GM18499 (cell line): Measurements from ENCODE around the gene PRG2.
"Not testable (repeated sequence)": the region's sequence is repeated elsewhere in the genome, so short reads cannot be mapped to it uniquely, and the experiment has no call there.

ENCODE experiments used
- ATAC-seq: cut with Tn5 transposase; IDR thresholded peaks from one replicate; pipeline ENCODE4 v1.9.1; 2021; ENCODE audit warnings: moderate number of reproducible peaks; ENCODE audit not compliant: insufficient read depth, unreplicated experiment

The PRG2 gene

GRCh38 chr11:57373146-57373545 lies 17.3 kb downstream of the PRG2 start:
- no peak for ATAC-seq

- no peak for ATAC-seq
Observed at GRCh38 chr11:57370941-57371340, 19.5 kb downstream of the PRG2 start.

GRCh38 chr11:57370251-57370650 lies 20.2 kb downstream of the PRG2 start:
- ATAC-seq, result no peak

GRCh38 chr11:57368845-57369232 lies 21.6 kb downstream of the PRG2 start:
- ATAC-seq, result no peak

- ATAC-seq, result no peak
Observed at GRCh38 chr11:57368106-57368844, 22.2 kb downstream of the PRG2 start.

GRCh38 chr11:57364851-57365660 lies 25.4 kb downstream of the PRG2 start:
- no peak for ATAC-seq

- no peak for ATAC-seq
Observed at GRCh38 chr11:57363131-57364080, 27.0 kb downstream of the PRG2 start.

- ATAC-seq, result no peak
Observed at GRCh38 chr11:57361926-57362325, 28.5 kb downstream of the PRG2 start.

GRCh38 chr11:57361420-57361819 lies 29.0 kb downstream of the PRG2 start:
- not testable (repeated sequence) for ATAC-seq

- ATAC-seq, result no peak
Observed at GRCh38 chr11:57360991-57361390, 29.5 kb downstream of the PRG2 start.

- ATAC-seq, result no peak
Observed at GRCh38 chr11:57359896-57360690, 30.4 kb downstream of the PRG2 start.

- no peak for ATAC-seq
Observed at GRCh38 chr11:57359396-57359795, 31.1 kb downstream of the PRG2 start.

GRCh38 chr11:57358991-57359390 lies 31.5 kb downstream of the PRG2 start:
- ATAC-seq, result no peak

GRCh38 chr11:57358543-57358961 lies 31.9 kb downstream of the PRG2 start:
- no peak for ATAC-seq

- ATAC-seq, result no peak
Observed at GRCh38 chr11:57357856-57358255, 32.6 kb downstream of the PRG2 start.

GRCh38 chr11:57357310-57357709 lies 33.1 kb downstream of the PRG2 start:
- no peak for ATAC-seq

GRCh38 chr11:57356268-57356667 lies 34.2 kb downstream of the PRG2 start:
- ATAC-seq, result no peak

GRCh38 chr11:57354699-57355098 lies 35.8 kb downstream of the PRG2 start:
- ATAC-seq, result no peak

GRCh38 chr11:57353852-57354251 lies 36.6 kb downstream of the PRG2 start:
- no peak for ATAC-seq

- ATAC-seq, result no peak
Observed at GRCh38 chr11:57353446-57353845, 37.0 kb downstream of the PRG2 start.
